Uterus (tissue), 2 donors: ENCODE measurements around the gene POC1B.

Experiments
- CTCF ChIP-seq, 4 experiments: fragments of 200-600 bp in 2 of 4; fragments of 450-650 bp in 2 of 4; sonication (generic) in 2 of 4; IDR thresholded peaks; one replicate each; pipeline ENCODE4 v1.5.1; 2016 to 2019; ENCODE audit warnings: antibody characterized with exemption in 4 of 4, mild to moderate bottlenecking in 2 of 4, moderate library complexity in 1 of 4
- POLR2A ChIP-seq, 2 donors: fragments of 450-650 bp; IDR thresholded peaks; one replicate each; pipeline ENCODE4 v1.6.1; 2016; ENCODE audit warnings: antibody characterized with exemption in 2 of 2, mild to moderate bottlenecking in 1 of 2, moderate library complexity in 1 of 2

- TF ChIP-seq CTCF (IDR thresholded peaks at IDR 0.05) (no peak), POLR2A (IDR thresholded peaks at IDR 0.05) (no peak)
Measured at GRCh38 chr12:89392391-89392790, 133.5 kb downstream of the POC1B start.
